NCI-H2227 (cell line): ENCODE results near the gene UBAC2.
"Not testable (repeated sequence)": the region's sequence is repeated elsewhere in the genome, so short reads cannot be mapped to it uniquely, and the experiment has no call there.

Experiments
- DNase-seq: peaks from one replicate; lab custom pipeline; 2025; ENCODE audit not compliant: unreplicated experiment; lab: John Stamatoyannopoulos, UW

Gene UBAC2

DNA sequence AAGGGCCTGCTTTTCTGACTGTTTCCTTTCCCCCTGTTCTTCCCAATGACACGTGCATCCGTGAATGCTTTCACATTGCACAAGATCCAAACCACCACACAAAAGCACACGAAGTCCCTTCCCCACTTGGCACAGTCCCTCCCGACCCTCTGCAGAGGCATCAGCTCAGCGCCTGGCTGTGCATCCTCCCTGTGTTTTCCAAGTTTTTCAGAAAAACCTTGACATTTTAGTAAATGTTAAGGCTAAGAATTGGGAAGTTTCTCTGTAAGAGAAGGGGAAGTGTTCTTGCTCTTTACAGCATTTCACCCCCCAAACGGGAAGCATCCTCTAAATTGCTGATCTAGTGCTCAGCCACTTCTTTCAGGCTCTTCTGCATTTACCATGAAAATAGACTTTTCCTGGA lies 206.1 kb downstream of the UBAC2 start:
- no peak for DNase-seq

DNA sequence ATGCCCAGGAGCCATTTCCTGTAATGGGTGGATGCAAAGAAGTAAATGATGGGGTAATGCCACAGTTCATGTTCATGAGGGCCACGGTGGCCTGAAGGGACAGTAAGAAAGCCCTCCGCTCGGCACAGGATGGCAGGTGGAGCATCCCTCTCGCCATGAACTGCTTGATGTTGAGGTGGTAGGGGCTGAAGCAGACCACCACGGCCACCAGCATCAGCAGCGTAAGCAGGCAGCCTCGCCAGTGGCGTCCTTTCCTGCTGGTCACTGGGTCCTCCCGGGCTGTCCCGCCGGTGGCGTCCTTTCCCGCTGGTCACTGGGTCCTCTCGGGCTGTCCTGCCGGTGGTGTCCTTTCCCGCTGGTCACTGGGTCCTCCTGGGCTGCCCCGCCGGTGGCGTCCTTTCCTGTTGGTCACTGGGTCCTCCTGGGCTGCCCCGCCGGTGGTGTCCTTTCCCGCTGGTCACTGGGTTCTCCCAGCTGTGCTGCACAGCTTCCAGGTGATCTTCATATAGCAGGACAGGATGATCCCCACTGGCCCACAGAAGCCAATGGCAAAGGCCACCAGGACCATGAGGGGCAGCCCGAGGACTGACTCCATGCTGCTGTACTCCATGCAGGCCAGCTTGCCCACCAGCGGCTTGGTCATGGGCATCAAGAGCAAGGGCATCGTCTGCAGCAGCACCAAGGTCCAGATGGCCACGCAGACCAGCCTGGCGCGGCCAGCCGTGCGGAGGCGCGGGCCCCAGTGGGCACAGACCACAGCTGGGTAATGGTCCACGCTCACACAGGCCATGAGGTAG lies 207.4 kb downstream of the UBAC2 start:
- DNase-seq, result no peak

DNA sequence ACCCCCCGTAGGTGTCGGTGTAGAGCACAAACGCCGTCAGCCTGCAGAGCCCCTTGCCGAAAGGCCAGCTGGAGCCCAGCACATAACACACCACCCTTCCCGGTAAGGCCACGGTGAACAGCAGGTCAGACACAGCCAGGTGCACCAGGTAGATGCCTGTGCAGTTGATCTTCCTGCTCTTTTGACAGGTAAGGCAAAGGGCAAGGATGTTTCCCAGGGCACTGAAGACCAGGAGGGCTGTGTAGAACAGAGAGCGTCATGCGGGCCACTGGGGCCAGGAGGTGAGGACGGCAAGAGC lies 208.0 kb downstream of the UBAC2 start:
- DNase-seq, result no peak

DNA sequence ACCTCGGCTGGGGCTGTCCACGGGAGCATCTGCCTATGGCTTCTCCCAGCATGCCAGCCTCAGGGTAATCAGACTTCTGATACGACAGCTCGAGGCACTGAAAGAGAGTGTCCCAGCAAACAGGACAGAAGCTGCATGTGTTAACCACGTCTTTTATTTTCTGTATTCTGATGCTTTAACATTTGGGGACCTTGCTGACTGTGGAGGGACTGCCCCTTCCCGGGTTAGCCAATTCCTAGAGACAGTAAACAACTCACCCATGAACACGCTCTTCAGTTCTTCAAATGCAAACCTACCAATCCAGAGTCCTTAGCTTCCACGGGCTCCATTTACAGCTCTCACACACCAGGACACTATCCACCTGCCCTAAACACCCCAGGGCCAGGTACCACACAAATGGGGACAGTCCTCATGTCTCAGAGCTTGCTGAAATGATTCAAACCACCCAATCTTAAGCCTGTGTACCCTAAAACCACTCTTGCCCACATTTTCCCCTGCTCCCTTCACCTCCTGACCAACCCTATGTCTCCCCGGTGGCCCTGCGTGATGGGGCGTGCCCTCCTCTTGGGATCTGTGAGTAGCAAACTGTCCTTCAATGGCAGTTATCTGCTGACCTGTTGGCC lies 208.9 kb downstream of the UBAC2 start:
- not testable (repeated sequence) for DNase-seq

DNA sequence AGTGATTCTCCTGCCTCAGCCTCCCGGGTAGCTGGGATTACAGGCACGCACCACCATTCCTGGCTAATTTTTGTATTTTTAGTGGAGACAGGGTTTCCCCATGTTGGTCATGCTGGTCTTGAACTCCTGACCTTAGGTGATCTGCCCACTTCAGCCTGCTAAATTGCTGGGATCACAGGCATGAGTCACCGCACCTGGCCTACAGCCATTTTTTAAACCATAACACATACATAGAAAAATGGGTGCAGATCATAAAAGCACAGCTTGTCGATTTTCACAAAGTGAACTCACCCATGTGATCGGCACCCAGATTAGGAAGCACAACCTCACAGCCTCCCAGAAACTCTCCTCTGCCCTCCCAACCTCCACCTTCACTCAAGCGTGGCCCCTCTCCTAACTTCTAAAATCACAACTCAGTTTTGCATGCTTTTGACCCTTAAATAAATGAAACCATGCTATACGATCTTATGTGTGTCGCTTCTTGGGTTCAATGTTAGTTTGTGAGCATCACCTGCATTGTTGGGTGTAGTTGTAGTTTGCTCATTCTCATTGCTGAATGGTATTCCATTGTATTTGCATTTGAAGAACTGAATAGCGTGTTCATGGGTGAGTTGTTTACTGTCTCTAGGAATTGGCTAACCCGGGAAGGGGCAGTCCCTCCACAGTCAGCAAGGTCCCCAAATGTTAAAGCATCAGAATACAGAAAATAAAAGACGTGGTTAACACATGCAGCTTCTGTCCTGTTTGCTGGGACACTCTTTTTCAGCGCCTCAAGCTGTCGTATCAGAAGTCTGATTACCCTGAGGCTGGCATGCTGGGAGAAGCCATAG lies 210.2 kb downstream of the UBAC2 start:
- DNase-seq, result not testable (repeated sequence)

DNA sequence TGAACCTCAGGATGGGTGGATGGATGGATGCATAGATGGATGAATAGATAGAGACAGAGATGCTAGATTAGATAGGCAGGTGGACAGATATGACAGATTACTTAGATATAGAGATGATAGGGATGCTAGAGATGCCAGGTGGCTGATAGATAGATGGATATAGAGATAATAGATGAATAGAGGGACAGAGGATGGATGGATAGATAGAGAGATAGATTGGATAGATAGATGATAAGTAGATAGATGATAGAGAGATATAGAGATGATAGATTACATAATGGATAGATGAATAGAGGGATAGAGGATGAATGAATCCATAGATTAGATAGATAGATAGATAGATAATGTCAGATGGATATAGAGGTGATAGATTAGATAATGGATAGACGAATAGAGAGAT lies 212.2 kb downstream of the UBAC2 start:
- DNase-seq, result no peak

DNA sequence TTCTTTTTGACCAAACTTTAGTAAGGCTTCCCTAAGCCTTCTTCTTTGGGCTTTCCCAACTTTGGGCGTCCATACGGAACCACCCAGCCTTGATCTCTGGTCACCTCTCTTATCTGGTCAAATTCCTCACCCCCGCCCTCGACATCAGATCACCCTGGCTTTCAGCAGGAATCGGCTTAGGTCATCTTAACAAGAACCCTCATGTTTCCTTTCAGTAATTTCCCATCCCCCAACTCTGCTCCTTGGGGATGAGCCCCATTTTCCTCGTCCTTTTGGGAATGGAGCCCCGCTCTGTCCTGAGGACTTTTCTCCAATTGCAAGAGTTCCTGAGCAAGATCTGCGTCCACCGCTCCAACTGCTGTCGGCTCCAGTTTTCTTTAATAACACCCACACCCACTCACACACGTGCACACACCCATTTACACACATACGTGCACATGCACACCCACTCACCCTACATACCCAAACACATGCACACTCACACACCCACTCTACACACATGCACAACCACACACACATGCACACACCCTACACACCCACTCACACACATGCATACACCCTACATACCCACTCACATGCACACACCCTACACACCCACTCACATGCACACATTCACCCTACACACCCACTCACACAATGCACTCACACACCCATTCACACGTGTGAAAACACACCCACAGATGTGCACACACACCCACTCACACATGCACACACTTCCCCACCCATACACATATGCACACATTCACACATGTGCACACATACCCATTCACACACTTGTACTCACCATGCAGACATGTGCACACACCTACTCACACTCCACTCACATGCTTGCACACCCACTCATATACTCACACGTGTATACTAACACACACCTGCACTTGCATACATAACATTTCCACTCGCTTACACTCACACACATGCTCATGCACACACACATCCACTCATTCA lies 213.7 kb downstream of the UBAC2 start:
- DNase-seq, result no peak

DNA sequence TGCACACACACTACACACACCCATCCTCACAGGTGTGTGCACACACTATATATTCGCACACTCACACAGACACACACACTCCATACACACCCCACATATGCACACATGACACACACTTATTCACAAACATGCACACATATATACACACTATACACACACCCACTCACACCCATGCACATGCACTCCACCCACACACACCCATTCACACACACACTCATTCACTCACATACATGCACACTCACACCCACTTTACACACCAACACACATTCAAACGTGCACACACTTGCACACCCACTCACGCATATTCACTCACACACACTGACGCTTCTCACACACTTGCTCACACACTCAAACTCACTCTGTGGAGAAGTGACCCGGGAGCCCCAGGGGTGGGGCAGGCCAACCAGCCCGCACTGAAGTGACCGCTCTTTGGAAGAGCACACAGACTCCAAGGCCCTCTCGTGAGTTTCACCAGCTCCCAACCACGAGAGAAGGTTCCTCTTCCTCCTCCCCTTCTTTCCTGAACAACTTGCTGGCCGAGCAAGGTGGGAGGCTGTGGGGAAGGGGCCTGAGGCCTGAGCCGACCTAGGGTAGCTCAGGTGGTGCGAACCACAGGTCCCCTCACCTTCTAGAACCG lies 214.5 kb downstream of the UBAC2 start:
- DNase-seq, result no peak

DNA sequence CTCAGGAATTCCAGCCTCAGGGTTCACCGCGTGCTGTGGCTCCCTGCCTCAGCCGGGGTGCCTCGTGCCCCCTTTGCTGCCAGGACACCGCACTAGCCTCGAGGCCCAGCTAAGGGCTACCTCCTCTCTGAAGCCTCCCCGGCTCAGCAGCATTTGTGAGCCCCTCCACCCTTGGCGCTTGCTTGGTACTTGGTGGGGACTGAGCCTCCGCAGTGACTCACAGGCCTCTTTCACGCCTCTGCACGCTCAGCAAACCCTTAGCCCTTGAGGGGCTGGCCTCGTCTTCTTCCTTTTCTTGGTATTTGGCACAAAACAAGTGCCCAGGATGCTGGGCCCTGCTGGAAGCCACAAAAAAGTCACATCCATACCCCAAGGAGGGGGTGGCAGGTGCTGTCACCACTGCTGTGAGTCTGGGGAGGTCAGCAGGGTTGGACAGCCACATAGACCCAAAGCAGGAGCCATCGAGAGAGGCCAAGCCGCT lies 215.2 kb downstream of the UBAC2 start:
- DNase-seq, result no peak

DNA sequence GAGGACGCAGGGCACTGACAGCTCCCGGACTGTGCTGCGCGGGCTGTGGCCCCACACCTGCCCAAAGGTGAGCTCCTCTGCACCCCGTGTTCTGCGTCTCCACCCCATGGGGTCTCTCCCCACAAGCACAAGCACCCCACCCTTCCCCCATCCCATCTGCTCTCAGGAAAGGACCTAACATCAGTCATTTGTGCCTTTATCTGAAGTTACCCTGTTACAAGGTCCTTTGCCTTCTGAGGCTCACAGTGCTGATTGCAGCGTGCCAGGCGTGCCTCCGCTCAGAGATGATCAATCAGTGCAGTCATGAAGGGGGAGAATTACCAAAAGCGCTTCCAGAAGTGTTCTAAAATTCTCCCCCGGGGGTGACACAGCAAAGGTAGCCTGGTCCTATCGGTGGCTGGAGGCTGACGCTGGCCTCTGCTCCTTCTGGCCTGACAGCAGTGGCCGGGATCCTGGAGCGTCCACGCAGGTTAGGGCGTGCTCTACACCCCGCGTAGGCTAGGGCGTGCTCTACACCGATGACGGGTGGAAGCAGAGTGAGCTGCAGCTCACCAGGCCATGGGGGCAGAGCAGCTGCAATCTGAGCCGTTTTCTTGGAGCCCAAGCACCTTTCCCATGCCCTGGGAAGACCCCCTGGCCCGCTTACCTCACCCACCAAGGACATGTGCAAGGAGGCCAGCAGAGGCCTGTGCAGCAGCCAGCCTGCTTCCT lies 215.9 kb downstream of the UBAC2 start:
- no peak for DNase-seq

DNA sequence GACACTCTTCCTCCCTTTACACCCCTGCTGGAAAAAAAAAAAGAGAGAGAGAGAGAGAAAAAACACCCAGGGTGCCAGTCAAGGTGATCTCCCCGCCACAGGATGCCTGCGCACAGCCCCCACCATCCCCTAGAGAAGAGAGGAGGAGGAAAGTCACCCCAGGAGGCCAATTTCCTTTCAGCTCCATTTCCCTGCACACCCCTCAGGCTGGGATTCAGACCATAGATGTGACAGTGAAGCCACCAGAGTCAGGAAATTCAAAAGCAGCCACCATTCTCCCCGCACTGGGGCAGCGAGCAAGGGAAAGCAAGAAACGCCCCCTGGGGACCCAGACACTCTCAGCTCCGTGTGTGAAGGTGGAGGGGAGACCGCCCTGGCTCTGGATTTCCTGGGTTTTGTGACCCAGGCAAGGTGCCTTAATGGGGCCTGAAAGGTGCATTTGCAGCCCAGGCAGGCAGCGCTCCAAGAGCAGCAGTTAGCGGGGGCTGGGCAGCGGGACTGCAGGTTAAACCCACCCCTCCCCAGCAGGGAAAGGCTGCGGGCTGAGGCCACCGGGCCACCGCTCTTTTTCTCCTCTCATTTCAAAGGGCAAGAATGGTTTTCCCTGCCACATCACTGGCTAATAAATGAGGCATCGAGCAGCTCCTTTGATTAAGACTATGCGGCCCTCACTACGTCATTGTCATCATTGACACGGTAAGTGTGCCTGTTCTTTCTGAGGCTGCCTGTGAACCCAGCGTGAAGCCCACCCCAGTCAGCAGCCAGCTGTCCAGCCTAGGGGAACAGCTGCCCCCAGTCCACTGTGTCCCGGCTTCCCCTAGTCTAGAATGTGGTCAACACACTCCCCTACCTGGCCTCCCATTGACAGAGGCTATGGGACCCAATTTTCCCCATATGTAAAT lies 216.8 kb downstream of the UBAC2 start:
- DNase-seq, result no peak

DNA sequence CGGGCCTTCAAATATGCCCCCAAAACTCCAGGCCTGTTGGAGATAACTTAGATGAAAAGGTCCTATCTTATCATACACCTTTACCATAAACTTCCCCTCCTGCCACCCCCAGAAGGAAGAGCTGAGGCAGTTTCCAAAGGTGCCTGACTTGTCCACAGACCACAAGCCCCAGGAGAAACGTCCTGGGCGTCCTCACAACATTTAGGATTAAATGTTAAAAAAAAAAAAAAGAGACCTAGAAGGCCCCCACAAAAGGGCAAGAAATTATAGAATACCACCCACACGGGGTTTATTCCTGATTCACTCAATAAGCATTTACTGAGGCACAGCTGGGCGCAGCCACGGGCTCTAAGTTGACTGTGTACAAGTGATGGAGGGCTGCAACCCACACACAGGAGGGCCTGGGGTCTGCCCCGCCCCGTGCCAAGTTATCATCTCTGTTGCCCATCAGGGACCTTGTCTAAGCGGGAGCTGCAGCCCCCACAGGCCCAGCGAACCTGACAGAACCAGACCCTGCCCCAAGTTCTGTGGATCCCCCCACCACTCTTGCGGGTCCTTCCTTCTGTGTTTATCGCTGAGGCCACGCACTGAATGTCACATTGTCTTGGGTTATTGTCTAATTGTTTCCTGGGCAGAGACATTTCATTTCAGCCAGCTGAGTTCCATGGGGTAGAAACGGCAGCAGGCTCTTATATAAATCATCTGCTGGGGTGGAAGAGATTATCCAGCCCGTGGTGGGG lies 217.6 kb downstream of the UBAC2 start:
- DNase-seq, result no peak

DNA sequence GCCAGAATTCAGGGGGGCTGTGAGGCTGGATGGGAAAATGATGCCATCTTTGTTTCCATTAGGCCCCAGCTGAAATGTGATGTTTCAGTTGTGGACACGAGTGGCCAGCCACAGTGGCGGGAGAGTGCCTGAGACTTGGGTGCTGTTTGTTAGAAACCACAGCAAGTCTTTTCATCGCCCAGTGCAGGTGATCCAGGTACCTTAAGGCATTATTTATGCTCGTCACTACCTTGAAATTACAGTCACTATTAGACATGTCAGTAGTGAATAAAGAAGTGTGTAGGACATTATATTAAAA lies 218.1 kb downstream of the UBAC2 start:
- DNase-seq, result no peak

DNA sequence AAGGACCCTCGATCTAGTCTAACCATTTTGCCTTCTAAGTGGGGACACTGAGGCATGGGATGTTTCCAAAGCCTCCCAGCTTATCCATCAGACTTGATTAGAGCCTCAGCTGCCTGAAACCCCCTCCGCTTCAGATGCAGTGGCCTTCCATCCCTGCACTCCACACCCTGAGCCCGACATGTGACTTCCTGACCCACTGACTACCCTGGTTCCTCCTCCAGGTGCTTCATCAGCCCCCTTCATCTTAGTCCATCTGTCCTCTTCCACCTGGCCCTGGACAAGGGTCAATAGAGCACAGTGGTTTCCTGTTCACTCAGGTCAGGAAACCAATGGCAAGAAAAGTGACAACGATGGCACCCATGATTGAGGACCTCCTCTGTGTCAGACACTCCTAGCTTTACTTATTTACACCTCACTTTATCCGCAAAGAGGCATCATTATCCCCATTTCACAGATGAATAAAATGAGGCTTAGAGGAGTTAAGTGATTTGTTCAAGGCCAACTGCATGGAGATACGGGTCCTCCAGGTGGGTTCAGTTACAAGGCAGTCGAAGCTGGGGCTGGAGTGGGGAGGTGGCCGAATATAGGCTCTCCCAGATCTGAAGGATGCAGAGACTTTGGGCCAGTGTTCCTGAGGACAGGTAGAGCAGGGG lies 219.1 kb downstream of the UBAC2 start:
- no peak for DNase-seq

DNA sequence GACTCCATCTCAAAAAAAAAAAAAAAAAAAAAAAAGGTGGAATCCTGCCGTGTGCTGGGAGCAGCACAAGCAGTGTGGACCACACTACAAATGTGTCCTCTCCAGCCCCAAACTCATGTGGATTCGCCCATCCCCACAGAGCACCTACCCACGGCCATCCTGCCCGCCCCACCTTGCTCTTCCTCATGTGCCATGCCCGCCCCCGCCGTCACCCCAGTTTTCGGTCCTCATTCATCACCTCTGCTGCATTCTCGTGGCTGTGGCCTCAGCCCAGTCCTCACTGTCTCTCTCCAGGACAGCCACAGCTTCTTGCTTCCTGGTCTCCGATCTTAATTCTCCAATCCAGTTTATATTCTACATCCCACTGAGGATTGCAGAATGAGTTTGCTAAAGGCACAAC lies 220.6 kb downstream of the UBAC2 start:
- DNase-seq, result no peak

DNA sequence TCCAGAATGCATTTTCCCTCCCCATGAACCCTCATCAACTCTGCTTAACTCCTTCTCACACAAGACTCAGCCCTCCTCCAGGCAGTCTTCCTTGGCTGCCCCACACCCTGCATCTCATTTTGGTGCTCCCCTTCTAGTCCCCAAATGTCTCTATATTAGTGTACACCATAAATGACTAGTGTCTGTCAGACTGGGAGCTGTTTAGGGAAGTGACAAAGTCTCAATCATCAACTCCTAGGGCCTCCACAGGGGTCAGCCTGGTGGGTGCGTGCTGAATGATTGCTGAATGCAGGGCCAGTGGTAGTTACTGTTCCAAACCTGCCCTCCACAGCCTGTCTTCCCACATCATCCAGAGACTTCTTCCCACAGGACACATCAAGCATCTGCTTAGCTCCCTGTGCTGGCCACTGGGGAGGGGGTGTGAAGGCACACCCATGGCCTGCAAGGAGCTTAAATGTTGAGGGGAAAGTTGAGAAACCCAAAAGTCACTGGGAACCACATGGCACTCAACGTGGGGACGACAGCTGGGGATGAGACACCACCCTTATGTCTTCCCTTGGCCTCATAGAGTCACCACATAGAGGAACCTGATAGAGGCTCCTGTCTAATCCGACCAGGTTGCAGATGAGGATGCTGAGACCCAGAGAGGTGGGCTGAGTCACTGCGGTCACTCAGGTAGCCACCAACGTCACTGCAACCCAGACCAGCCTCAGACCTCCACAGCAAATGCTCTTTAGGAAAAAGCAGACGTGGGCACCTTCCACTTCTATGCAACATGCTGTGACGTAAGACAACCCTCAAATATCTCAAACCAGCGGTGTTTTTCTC lies 221.3 kb downstream of the UBAC2 start:
- DNase-seq, result no peak
